ENCODE measurements around the gene AGPAT3. TPM values are rescaled to one million over a fixed set of nuclear protein-coding genes. Genes with fewer than 3 reads are reported as not detected.

Gene AGPAT3
- total RNA-seq, 4 donors from 2014 or later = 28.0 to 36.5 (median 32.2) TPM

DNA sequence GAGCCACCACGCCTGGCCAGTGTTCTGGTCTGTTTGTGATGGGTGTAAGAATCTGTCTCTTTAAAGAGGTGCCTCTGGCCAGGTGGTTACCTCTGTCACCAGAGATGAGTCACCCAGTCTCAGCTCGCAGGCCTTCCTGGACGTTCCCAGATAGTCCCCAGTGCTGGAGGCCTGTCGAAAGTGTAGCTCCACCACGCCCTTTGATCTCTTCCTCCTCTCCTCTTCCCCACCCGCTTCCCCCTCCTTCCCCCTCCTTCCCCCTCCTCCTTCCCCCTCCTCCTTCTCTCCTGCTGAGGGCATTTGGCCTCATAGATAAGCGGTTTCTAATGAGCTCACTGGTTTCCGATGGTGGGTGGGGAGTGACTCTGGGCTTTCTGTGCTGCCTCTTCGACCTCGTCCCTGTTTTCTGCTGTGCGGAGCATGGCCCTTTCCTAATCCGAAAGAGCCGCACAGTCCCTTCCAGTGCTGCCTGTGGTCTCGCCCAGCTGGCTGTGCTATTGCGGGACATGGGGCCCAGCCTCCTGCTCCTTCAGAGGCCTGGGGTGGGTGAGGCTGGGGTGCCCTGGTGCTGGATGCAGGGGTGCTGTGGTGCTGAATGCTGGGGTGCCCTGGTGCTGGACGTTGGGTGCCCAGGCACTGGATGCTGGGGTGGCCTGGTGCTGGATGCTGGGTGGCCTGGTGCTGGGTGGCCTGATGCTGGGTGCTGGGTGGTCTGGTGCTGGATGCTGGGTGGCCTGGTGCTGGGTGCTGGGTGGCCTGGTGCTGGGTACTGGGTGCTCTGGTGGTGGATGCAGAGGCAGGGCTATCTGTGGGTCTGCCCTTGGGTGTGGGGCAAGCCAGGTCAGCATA lies 19.2 kb downstream of the AGPAT3 start:
- DNase-seq (ENCODE audit: extremely low spot score) = no peak
- Histone ChIP-seq H3K4me3 (no peak overlapping the region), H3K4me1 (peaks cover 46 to 65% (median 57%) of the 10 kb centered on the region in 4 donors), H3K27ac (replicated peaks in 1 of 4) (peak overlapping the region in 1 of 4 donors; percentile 40), H3K27me3 (no peaks in the 10 kb centered on the region), H3K36me3 (peaks cover 0 to 15% (median 0%) of the 10 kb centered on the region in 4 donors), H3K9me3 (no peaks in the 10 kb centered on the region)
- intact Hi-C loops (cut with DNase I) = no loop called here
- WGBS = 42% methylated on average over 8 of the region's 16 CpGs
- no peak for TF ChIP-seq POLR2A (IDR thresholded peaks at IDR 0.05; ENCODE audit: low read depth)
- TF ChIP-seq, protein P1, sequence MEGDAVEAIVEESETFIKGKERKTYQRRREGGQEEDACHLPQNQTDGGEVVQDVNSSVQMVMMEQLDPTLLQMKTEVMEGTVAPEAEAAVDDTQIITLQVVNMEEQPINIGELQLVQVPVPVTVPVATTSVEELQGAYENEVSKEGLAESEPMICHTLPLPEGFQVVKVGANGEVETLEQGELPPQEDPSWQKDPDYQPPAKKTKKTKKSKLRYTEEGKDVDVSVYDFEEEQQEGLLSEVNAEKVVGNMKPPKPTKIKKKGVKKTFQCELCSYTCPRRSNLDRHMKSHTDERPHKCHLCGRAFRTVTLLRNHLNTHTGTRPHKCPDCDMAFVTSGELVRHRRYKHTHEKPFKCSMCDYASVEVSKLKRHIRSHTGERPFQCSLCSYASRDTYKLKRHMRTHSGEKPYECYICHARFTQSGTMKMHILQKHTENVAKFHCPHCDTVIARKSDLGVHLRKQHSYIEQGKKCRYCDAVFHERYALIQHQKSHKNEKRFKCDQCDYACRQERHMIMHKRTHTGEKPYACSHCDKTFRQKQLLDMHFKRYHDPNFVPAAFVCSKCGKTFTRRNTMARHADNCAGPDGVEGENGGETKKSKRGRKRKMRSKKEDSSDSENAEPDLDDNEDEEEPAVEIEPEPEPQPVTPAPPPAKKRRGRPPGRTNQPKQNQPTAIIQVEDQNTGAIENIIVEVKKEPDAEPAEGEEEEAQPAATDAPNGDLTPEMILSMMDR (IDR thresholded peaks at IDR 0.05) = no peak
- no peak for TF ChIP-seq POLR2AphosphoS5 (IDR thresholded peaks at IDR 0.05)
- TF ChIP-seq EP300 (IDR thresholded peaks at IDR 0.05) = no peak

DNA sequence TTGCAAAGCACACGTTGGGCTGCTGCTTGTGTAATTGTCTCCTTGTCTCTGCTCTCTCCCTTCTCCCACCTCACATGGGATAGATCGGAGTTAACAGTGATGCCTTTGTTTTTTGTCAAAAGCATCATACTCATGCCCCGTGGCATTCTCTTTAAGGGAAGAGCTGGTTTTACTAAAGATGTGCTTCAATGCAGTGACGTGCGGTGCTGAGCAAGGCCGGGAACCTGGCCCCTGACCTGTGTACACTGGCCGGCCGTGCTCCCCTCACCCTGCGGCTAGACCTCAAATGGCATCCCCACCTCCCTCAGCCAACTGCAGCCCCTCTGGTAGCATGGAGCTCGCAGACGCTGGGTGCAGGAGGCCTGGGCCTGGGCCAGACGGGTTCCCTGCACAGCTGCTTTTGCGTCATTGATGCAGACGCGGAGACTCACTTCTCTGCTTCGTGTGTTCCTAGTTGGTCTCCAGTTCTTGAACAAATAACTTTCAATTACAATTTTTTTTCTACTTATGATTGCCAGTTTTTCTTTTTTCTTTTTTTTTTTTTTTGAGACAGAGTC lies 19.9 kb downstream of the AGPAT3 start:
- Histone ChIP-seq H3K36me3 (peaks cover 0 to 18% (median 0%) of the 10 kb centered on the region in 4 donors), H3K4me1 (peaks cover 39 to 60% (median 50%) of the 10 kb centered on the region in 4 donors), H3K9me3 (no peaks in the 10 kb centered on the region), H3K27ac (replicated peaks in 1 of 4) (peak overlapping the region in 1 of 4 donors; percentile 40), H3K4me3 (no peak overlapping the region), H3K27me3 (no peaks in the 10 kb centered on the region)
- TF ChIP-seq EP300 (IDR thresholded peaks at IDR 0.05) (no peak), POLR2AphosphoS5 (IDR thresholded peaks at IDR 0.05) (no peak), POLR2A (IDR thresholded peaks at IDR 0.05; ENCODE audit: low read depth) (no peak)
- TF ChIP-seq, protein P1 (IDR thresholded peaks at IDR 0.05) = no peak
- intact Hi-C loops (cut with DNase I) = no loop called here
- WGBS = 82% methylated on average over 16 of the region's 16 CpGs
- no peak for DNase-seq (ENCODE audit: extremely low spot score)

DNA sequence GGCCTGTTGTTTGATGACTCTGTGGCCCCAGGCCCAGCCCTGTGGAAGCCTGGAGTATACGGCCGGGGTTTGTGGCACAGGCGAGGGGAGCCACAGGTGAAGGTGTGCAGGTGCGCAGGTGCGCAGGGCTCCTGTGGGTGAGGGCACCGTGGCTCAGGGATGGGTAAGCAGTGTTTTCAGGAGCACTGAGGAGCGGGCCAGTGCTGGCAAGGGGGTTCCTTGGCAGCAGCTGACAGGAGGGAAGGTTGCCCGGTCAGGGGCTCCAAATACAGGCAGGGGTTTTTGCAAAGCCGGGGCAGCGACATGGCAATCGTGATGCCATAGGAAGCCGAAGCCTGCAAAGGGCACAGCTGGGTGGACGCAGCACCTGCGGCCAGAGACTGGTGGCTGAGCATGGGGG lies 20.7 kb downstream of the AGPAT3 start:
- H3K9me3 ChIP-seq = no peaks in the 10 kb centered on the region
- peaks cover 31 to 52% (median 43%) of the 10 kb centered on the region in 4 donors for H3K4me1 ChIP-seq
- H3K27ac ChIP-seq (replicated peaks in 1 of 4) = no peak overlapping the region
- 97% methylated on average over 14 of the region's 14 CpGs for WGBS
- DNase-seq (ENCODE audit: extremely low spot score) = no peak
- intact Hi-C loops (cut with DNase I) = no loop called here
- H3K36me3 ChIP-seq = peaks cover 0 to 20% (median 0%) of the 10 kb centered on the region in 4 donors
- H3K4me3 ChIP-seq = no peak overlapping the region
- H3K27me3 ChIP-seq = no peaks in the 10 kb centered on the region
- TF ChIP-seq POLR2A (IDR thresholded peaks at IDR 0.05; ENCODE audit: low read depth) = no peak
- no peak for TF ChIP-seq EP300 (IDR thresholded peaks at IDR 0.05)
- TF ChIP-seq, protein P1 (IDR thresholded peaks at IDR 0.05) = no peak
- TF ChIP-seq POLR2AphosphoS5 (IDR thresholded peaks at IDR 0.05) = no peak

DNA sequence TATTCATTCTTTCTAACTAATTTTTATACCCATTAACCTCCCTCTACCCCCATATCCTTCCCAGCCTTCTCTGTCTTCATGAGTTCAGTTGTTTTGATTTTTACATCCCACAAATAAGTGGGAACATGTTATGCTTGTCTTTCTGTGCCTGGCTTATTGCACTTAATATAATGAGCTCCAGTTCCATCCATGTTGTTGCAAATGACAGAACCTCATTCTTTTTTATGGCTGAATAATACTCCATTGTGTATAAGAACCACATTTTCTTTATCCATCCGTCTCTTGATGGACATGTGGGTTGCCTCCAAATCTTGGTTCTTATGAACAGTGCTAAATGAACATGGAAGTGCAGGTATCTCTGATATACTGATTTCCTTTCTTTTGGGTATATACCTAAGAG lies 21.5 kb downstream of the AGPAT3 start:
- H3K36me3 ChIP-seq = peaks cover 0 to 20% (median 0%) of the 10 kb centered on the region in 4 donors
- no peaks in the 10 kb centered on the region for H3K27me3 ChIP-seq
- no peak for DNase-seq (ENCODE audit: extremely low spot score)
- WGBS = 92% methylated on average over 1 of the region's 1 CpG
- TF ChIP-seq EP300 (IDR thresholded peaks at IDR 0.05) (no peak), POLR2A (IDR thresholded peaks at IDR 0.05; ENCODE audit: low read depth) (no peak), POLR2AphosphoS5 (IDR thresholded peaks at IDR 0.05) (no peak)
- TF ChIP-seq, protein P1 (IDR thresholded peaks at IDR 0.05) = no peak
- peaks cover 29 to 44% (median 35%) of the 10 kb centered on the region in 4 donors for H3K4me1 ChIP-seq
- intact Hi-C loops (cut with DNase I) = no loop called here
- no peak overlapping the region for H3K27ac ChIP-seq (replicated peaks in 1 of 4)
- H3K9me3 ChIP-seq = no peaks in the 10 kb centered on the region
- H3K4me3 ChIP-seq = no peak overlapping the region

Data from esophagus muscularis mucosa (tissue), 4 donors.